GM18909 (cell line): ENCODE data around the gene SLCO3A1.
"Not testable (repeated sequence)": the region's sequence is repeated elsewhere in the genome, so short reads cannot be mapped to it uniquely, and the experiment has no call there.

Experiments
- ATAC-seq: cut with Tn5 transposase; IDR thresholded peaks from one replicate; pipeline ENCODE4 v1.9.1; 2021; ENCODE audit warnings: mild to moderate bottlenecking; ENCODE audit not compliant: unreplicated experiment, poor library complexity

SLCO3A1 gene

DNA sequence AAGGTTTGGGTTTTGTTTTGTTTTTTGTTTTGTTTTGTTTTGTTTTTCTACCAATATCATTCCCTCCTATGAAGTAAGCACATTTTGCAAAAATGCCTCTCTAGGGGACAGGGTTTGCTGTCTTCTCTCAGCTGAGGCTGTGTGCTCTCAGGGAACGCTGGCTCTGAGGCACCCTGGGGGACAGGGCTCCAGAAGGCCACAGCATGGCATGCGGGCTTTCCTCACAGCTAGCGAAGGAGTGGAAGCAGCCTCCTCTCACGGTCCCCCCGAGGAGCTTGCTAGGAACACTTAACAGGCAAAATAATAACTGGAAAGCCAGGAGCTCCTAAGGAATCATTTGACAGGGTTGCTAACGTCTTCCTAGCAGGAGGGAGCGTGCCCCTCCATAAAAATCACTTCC is 312.5 kb downstream of the SLCO3A1 start:
- no peak for ATAC-seq

DNA sequence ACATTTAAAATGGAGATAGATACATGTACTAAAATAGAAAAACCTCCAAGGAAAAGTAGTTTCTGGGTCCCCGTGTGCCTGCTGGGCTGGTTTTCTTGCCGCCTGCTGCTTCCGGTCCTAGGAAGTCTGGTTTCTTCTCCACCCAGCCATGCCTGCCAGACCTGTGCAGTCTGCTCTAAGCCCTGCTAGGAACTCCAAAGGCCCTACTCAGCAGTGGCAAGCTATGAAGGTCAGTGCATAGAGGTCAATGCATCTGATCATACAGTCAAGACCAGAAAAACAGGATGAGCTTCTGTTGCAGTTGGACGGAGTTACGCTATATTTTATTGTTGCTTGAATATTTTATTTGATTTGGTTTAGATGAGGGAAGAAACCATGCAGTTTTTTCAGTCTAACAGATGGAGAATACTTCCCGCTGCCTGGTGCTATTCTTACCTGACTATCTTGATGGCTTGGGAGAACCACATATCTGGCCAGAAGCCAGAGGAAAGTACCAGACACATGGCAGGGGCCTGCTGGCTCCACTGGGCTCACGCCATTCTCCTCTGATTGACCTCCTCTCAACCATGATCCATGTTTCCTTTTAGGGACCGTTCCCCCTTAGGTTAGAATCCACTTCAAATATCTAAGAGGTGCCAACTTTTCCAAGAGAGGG is 313.4 kb downstream of the SLCO3A1 start:
- ATAC-seq: no peak

DNA sequence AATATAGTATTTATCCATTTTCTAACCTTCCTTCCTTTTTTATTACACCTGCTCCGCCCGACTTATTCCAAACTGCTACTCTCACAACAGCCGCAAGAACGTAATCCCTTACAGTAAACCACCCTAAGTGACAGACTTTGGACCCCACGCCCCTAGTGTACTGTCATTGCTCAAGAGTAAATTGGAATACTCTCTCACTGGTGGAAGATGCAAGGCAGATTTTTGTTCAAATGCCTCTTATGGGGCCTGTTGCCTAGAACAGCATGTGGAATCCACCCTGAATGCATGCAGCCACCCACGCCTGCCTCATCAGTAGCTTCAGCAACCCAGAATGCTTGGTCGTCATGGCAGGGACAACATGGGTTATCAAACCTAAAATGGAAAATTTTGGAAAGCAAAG is 313.9 kb downstream of the SLCO3A1 start:
- ATAC-seq: no peak

DNA sequence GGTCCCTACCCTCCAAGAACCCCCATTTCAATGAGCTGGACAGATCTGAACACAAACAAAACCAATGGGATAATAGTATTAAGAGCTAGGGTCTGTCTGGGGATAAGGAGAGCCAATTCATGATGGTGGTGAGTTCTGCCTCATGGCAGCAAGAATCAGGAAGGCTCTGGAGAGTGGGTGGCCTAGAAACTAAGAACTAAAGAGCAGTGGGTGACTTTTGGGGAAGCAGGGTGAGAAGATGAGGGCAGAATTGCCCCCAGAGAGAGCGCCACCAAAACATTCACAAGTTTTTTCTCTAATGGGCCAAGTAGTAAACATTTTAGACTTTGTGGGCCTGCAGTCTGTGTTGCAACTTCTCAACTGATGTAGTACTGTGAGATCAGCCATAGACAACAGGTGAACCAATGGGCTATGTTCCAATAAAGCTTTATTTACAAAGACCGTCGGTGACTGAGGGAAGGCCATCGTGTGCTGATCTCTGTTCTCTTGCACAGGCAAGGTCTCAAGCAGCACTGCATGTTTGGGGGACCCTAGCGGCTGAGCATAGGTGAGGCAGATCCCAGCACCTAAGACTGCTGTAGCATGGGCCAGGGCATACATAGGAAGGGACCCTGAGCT is 314.7 kb downstream of the SLCO3A1 start:
- no peak for ATAC-seq

DNA sequence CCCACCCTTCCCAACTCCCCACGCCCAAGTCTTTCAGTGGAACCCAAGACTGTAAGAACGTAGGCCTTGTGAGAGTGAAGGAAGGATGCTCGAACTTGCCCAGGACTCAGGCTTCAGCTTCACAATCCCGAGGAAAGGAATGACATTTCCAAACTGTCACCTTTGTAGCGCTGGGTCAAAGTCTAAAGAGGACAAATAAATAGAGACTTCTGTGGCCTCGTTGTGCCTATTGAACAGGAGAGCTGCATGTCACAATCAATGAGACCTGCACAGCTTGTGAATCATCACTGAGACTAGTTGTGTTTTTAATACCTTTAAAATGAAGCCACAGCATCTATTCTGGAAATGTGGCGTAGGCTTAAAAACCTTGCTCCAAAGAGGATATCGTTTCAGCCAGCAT is 317.4 kb downstream of the SLCO3A1 start:
- no peak for ATAC-seq

DNA sequence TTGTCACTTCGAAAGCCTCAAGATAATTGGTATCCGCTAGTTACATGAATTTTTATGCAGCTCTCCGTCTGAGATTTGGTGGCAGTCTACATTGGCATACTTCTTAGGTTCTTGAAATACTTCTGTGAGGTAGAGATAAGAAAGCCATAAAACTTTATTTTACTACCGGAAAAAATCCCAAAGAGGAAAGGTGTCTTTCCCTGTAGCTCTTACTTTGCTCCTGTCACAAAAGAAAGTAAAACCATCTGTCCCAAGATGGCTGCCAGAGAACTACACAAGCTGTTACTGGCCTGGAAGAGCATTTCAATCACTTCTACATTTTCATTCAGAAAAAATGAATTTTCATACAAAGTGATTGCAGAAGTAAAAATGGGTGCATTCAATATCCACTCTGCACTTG is 325.4 kb downstream of the SLCO3A1 start:
- ATAC-seq: no peak

DNA sequence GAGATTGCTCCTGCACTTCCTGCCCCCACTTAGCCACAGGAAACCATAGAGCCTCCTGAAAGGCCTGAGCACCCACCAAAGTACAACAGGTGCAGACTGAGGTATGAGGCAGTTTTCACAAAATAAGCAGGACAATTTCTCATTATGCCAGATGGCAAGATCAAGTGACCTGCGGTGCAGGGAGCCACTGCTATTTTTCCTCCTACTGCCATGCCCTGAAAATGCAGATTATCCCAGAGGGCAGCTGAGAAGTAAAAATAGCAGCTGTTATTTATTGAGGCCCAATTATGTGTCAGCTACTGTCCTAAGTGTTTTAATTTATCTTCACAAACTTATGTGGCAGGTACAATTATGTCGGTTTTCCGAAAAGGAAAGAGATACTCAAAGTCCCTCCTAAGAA is 330.6 kb downstream of the SLCO3A1 start:
- ATAC-seq: no peak

DNA sequence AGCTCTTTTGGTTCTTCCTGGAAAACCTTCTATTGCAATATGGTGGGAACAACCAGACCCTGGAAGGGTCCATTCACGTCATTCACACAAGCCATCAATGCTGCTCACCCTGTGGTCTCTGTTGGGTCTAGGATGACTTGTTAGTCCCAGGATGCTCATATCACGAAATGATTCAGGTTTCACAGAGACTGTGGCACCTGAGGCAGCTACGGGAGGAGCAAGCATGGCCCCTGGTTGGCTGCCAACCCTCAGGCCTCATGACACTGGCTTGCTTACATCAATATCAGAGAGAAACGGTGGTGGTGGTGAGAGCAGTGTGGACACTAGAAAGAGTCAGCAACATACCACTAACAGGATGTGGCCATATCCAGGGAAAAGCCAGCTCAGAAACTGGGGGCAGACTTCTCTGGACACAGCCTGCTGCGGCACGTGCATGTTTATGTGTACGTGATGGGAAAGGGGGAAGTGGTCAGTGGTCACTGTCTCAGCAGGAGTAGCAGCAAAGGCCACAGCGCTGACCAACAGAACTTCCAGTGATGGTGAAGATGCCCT is 331.2 kb downstream of the SLCO3A1 start:
- no peak for ATAC-seq

DNA sequence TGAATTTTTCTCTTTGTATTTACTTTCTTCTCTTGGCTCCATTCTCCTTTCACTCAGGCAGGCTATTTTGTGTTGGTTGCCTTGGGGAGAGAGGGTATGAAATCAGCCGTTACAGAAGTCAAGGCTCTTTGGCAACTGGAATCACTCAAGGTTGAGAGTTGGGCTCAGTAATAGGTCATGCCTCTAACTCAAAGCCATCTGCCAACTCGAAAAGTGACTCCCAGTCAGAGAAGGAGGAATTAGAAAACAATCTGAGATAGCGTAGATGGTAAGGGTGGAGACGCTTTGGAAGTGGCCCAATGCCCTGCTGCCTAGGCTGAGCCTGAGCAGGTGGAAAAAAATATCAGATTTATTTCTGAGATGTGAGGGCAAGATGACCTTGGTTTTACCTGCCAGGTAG is 334.5 kb downstream of the SLCO3A1 start:
- no peak for ATAC-seq

DNA sequence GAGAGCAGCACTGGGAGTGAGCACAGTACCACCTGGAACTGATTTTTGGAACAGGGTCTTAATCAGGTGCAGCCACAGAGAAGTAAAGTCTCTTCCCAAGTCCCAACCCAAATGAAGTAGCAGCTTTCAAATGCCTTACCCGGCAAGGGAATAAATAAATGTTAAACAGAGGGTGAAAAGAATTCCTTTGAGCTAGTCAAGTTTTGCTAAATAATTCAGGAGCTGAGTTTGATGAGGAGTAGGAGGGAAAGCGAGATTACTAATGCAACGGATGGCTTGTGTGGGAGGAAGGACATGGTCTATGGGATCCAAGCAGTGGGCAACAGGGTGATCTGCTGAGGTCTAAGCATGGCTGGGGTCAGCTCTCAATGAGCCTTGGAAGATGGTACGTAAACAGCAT is 335.7 kb downstream of the SLCO3A1 start:
- ATAC-seq: no peak

DNA sequence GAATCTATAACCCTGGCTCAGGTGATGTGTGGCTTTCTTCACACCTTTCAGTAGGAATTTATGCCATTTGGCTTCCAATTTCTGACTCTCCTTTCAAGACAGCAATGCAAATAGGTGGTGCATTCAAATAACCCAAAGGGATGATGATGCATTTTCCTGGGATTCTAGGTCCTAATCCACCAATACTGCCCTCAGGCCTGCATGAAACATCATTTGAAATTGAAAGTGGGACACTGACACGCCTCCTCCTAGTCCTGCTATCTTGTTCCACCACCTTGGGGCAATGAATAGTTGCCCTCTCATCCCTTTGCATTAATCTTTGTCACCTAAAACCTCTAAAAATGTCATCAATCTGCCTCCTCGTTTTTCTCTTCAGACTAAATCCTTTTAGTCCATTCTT is 341.7 kb downstream of the SLCO3A1 start:
- no peak for ATAC-seq

DNA sequence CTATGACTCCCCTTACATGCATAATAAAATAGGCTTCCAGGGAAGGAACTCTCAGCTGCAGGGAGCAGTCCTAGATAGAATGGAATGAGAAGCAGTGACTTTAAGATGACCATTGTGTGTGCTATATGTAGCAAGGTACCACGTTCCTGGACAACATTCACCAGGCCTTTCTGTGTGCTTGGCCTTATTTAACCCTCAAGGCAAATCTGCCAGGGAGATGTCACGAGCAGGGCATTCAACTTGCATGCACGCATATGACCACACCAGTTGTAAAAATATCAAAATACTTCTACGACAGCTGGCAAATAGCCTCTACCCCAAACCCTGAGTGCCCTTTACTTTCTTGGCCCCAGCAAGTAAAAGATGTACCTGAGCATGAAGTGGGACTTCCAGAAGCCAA is 342.8 kb downstream of the SLCO3A1 start:
- ATAC-seq: no peak

DNA sequence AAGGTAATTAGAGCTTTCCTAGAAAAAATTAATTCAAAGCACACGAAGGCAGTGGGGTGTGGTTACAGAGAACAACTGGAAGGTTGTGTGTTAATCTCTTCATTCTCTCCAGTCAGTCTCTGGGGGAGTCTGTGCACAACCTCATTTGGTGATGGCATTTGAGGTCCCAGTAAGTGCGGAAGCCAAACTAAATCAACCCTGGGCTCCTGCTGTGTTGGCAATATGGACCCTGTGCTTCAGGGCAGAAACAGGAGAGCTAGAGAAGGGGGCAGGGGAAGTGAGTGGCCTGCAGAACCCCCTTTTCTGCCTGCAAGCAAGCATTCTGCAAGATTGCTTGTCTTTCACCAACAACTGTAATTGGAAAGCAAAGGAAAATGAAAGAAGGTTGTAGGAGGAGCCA is 344.2 kb downstream of the SLCO3A1 start:
- no peak for ATAC-seq

GRCh38 chr15:92200891-92201290 is 347.4 kb downstream of the SLCO3A1 start:
- no peak for ATAC-seq

DNA sequence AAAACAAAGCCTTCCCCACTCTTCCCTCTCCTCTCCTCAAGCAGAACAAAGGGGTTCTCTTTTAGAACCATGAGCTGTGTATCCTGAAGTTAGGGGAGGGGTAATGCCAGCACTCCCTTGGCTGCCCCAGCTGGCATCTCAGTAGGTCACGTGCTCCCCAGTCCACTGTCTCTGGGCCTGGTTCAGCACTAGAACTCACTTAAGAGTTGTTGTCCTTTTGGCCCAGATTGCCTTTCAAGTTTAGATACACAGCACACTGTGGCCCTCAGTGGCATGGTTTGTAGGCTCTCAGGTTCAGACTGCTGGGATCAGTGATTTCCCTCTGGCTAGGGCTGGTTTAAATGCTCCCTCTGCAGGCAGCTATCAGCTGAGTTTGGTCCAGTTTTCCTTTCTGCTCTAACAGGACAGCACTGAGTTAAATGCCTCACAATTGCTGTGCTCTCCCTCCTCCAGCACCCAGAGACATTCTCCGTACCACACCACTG is 351.8 kb downstream of the SLCO3A1 start:
- no peak for ATAC-seq

GRCh38 chr15:92207601-92208000 is 354.1 kb downstream of the SLCO3A1 start:
- not testable (repeated sequence) for ATAC-seq
